Measurements from ENCODE around the gene WDR83. TPM values are rescaled to one million over a fixed set of nuclear protein-coding genes. Genes with fewer than 3 reads are reported as not detected.

WDR83 gene
- total and polyA plus RNA-seq, 2 of the 8 experiments (the other 6 are each of a cell fraction or from before 2014, with no cell fraction given): 12.6 to 15.3 TPM

DNA sequence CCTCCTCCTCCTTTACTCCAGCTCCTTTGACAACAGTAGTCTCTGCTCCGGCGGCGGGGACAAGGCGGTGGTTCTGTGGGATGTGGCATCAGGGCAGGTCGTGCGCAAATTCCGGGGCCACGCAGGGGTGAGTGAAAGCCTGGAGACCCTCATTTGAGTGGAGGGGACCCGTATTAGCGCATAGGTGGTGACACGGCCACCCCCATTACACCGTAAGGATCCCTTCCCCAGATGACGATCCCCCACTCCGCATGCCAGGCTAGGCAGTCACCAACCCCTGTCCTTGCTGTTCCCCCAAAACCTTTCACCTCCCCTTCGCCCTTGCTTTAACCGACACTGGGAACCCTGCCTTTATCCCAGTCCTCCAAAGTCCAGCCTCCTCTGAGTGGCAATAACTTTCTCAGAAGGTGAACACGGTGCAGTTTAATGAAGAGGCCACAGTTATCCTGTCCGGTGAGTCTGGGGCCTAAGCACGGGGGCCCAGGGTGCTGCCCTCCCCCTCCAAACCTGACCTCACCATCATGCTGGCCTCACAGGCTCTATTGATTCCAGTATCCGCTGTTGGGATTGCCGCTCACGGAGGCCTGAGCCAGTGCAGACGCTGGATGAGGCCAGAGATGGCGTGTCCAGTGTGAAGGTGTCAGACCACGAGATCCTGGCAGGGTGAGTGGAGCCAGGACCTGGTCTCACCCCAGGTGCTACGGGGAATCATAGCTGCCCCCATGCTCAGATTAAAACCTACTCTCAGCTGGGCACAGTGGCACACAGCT, 3.7 kb downstream of the WDR83 start (continued):
- TF ChIP-seq BRCA1 (IDR thresholded peaks at IDR 0.05; ENCODE audit: low read depth, low read length) (no peak), TEAD4 (IDR thresholded peaks at IDR 0.05; ENCODE audit: low read depth, low read length) (no peak)

Data from H1 (cell line).